Limb (tissue), 2 donors: Measurements from ENCODE around the gene VPS16.

Source experiments
- DNase-seq, 2 donors: peaks; one replicate each; pipeline ENCODE4 v3.0.0-alpha.2; 2016; ENCODE audit errors: extremely low spot score in 2 of 2

Gene VPS16

DNA sequence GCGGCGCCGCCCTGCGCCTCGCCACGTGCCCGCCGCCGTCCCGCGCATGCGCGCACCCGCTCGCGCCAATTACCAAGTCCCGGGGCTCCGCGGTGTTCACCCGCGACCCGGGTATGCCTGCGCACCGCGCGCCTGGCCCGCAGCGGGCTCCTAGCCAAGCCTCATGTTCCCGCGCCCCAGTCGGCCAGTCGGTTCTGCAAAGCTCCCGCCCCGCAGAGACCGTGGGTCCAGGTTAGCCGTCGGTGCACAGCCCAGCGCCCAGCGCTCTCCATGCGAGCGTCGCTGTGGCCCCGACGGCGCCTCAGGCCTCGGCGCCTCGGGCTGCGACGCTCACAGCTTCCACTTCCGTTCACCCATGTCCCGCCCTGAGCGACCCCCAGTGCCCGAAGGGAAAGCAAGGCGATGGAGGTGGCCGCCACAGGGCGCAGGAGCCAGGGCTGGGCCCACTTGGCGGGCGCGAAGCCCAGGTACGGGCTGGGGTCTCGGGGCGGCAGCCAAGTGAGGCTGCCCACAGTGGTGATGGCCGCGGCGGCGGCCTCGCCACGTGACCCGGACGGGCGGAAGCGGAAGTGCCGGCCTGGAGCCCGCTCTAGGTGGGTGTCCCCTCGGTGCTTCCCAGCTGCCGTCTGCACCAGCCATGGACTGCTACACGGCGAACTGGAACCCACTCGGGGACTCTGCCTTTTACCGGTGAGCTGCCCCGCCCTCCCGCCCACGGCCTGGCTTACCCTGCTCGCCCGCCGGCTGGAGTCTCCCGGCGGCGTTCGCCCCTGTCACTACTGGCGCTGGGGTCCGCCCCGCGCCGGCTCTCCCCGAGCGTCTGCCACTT, at the start of gene VPS16, which contains the start of gene PCED1A:
VPS16 (plus strand) TSS at position 608 of the 829 bp plus-strand sequence; CDS start at position 638, 30 bp downstream.
PCED1A (minus strand) TSS at position 518 of the 829 bp plus-strand sequence. CDS start 743 bp downstream, outside the sequence.
- peak; percentile 88 to 95 for DNase-seq

DNA sequence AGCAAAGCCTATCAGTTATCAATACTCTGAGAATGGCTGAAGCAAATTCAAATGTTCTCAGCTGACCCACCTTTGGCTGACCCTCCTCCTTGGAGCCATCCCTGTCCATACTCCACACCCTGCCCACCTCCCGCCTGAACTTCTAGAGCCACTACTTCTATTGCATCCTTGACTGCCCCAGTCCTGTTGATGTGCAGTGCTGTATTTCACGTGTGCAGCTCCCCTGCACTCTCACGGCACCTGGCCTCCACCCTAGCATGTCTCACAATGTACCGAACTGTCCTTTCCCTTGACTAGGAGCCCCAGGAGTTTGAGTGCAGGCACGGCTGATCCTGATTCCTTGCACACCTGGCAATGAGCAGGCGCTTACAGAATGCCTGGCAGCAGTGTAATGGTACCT, 47.1 kb upstream of the VPS16 start:
- DNase-seq, result no peak

DNA sequence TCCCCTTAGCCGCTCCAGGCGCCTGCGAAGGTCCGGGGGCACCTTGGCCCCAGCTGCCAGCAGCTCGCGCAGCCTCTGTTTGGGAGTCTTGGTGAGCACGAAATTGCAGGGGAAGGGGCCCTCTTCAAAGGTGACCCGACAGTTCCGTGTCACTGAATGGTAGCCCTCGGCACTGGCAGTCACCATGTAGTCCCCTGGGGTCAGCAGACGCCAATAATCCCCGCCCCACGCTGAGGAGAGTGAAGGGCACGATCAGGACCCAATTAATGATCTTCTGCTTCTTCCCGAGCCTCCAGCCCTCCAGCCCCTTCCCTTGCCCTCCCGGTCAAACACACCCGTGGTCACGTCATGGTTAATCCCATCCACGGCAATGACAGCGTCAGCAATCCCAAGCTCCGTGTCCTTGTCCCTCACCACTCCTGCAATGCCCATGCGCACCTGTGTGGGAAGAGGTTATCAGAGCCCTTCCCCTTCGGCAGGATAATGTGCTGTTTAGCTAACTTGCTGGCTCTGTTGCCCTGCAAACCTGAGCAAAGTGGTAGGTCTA, 46.3 kb upstream of the VPS16 start:
- no peak for DNase-seq

DNA sequence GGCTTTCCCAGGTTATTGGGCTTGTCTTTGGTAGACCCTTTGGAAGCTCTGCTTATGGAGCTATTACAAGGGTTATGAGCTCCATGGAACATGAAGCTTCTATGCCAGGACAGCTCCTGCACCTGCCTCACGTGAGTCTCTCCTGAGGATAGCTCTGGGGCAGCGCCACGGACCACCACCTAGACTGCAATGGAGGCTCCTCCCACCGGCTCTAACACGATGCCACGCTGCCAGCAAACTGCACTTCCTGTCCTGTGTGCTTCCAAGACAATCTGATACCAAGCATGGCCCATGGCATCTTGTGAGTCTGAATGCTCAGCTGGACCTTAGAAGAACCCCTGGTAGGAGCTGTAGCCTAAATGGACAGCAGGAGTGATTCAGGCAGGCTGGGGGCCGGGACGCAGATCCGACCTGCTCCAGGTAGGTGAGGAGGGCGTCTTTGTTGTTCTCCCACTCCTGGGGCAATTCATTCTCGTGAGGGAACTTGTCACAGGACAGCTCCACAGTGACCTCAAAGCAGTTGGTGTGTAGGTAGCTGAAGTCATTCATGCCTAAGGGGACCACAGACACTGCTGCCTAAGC, 45.6 kb upstream of the VPS16 start:
- DNase-seq, result no peak

DNA sequence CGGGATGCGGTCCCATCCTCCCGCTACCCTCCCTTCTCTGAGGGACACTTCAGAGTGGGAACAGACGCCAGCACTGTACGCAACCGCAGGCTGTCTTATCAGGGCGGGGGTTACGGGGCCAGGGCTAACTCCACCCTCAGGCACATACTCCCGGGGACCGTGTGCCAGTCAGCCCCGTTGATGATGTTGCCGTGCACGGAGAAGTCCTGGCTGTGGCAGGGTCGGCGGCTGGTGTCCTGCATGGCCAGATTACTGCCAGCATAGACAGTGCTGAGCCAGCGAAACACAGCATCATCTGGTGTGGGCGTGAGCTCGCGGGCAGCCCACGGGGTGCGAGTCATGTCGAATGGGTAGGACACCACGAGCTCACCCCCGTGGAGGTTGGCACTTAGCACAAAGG, 45.1 kb upstream of the VPS16 start:
- DNase-seq, result no peak

DNA sequence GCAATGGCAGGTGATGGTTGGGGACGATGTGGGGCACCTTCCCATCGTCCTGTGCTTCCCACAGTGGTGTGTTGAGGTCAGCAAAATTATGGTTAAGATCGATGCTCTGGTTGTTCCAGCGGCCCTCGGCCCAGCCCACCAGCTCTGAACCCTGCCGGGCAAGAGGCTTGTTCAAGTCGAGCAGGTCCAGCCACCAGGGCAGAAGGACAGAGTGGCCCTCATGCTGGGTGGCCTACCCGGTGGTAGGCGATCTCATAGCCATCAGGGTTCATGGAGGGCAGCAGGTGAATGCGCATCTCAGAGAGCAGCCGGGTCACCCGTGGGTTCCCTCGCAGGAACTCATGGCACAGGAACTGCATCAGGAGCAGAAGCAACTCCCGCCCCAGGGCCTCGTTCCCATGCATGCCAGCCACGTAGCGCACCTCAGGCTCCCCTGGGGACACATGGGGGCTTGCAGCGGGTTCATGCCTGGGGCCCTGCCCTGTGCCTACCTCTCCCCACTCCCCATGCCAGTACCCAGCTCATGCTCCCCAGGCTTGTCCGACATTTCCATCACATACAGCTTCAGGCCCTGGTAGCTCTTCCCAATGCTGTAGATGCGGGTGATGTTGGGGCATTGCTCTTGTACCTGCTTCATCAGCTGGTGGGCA, 44.4 kb upstream of the VPS16 start:
- no peak for DNase-seq

DNA sequence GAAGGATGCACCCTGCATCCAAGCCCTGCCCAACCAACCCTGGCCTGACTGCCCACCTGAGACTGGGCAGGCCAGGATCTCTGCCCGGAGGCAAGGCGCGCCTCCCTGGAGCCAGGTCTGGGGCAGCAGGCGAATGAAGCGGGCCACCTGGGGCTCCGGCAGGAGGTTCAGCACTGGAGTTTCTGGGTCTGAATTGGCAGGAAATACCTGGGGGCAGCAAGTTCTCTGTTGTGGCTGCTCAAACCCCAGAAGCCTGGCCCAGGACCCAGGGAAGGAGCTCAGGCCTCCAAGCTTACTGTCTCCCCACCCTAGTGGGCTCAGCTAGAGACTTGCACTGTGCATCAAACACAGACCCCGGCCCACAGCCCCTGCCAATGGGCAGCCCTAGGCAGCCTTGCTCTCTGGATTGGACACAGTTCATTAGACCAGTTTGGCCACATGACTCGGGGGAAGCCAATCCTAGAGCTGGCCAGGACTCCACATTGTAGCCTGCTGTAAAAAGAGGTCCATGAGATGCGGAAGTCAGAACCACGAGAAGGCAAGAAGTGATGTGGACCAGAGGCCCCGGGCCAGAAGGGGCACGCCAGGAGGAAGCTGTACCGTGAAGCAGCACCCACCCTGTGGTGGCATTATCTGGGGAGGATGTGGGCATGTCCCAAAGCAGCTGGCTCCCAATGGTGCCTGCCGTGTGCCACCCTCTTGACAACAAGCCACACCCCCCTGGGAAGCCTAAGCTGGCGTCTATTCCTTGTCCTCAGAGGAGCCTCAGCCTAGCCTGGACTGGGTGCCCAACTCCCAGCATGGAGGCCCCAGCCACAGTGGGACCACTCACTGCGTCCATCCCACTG, 43.2 kb upstream of the VPS16 start:
- no peak for DNase-seq

DNA sequence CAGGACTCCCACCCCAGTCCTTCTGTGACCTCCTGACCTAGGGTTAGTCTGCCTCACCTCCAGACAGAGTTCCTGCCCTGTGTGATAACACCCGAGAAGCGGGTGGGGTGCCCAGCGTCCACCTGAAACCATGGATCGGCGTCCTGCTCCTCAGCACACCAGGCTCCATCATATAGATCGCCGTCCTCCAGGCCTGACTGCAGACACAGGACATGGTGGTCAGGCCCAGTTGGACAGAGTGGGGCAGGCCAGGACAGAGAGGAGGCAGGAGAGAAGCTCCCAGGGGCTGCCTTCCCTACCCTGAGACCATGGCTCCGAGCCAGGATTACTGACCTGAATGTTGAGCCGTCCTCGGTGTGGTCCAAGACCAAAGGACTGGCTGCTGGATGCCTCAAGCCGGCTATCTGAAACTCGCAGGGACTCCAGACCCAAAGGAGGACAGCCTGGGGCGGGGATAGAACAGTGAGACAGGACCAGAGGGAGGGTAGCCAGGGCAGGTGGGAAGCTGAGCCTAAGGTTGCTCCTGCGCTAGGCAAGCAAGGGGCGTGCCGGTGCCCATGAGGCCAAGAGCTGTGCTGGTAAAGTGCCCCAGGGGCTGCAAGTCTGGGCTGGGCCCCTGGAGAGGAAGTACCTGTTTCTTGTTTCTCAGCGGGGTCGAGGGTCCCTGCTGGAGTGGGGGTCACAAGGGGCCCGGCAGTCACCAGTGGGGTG, 42.3 kb upstream of the VPS16 start:
- no peak for DNase-seq

DNA sequence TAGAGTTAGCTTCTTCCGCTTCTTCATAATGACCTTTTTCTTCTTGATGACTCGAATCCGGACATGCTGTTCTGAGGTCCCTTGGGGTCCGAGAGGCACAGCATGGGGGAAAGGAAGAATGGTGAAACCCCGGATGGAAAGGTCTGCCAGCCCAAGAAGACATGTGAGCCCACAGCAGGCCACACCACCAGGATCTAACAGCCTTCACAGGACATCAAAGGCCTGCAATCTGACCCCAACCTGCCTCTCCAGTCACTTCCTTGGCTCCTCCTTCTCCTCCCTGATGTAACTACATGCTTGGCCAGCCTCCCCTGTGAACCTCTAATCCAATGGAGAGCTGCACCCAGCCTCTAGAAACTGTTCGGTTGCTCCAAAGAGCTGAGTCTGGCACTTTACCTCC, 41.7 kb upstream of the VPS16 start:
- no peak for DNase-seq

DNA sequence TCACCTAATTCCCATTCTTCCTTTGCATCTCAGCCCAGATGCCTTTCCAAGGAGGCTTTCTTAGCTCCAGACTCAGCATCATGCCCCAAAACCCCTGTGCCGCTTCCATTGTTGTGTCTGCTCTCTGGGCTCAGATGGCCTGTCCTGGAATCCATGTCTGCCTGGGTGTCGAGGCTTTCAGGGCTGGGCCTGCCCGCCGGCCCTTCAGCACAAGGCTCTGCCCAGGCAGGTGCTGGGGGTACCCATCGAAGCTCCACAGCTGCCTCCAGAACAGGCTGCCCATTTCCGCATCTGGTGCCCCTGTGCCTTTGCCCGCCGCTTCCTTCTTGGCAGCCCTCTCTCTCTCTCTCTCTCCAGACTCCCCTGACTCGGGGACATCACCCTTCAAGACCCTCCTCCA, 41.3 kb upstream of the VPS16 start:
- no peak for DNase-seq

DNA sequence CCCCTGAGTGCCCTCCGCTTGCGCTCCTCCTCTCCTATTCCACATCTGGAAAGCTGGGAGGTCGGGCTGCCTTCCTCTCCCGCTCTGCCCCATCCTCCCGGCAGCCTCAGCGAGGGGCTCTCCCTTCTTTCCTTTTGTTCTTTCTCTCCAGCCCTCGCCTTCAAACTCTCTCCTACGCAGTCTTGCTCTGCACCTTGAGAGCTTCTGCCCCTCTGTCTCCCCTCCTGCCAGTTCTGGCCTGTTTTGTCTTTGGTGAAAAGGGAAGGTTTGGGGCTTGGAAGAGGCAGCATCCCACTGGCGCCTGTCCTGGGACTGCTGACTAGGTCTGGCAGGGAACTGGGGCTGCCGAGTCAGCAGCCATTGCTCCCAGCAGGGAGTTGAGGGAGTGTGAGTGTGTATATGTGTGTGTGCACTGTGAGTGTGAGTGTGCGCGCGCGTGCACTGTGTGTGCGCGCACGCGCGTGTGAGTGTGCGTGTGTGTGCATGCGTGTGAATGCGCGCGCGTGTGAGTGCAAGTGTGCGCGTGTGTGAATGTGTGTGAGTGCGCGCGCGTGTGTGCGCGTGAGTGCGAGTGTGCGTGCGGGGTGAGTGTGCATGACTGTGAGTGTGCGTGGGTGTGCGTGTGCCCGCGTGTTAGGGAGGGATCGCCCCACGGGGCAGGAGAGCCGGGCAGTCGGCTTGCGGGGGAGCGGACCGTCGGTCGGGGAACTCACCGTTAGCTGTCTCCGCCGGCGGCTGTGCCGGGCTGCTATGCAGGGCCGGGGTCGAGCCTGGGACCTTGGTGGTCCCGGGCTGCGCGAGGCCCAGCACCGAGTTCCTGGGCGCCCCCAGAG, 40.6 kb upstream of the VPS16 start:
- DNase-seq, result peak; percentile 21 to 66

DNA sequence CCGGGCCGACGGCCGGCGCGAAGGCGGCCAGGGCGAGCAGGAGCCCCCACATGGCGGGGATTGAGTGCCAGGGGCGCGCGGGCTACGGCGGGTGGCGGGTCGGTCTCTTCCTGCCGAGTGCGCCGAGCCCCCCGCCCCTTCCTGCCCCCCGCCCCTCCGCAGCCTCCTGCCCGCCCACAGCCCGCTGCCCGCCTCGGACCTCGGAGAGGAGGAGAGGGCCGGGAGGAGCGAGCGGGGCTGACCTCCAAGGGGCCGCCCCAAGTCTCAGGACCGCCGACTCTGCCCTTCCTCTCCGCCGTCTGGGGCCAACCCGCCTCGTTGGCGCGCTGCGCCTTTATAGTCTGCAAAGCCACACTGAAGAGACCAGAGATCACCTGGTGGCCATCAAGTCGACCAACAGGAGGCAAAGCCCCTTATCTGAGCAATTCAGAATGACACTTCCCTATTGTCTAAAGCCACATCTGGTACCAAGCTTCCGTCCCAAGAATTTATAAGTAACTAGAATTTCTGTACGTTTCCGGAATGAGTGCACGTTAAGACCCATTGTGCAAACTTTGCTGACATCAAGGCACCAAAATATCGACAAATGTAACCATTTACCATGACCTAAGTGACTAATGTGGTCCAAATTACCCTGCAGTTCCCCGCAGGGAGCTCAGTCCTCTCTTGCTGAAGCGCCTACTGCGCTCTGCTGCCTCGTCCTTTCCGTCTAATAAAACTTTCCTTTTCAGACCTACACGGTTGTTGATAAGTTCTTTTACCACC, 39.8 kb upstream of the VPS16 start, which contains the start of gene CPXM1:
CPXM1 (minus strand) TSS at position 107 of the 765 bp plus-strand sequence; CDS start at position 52, 55 bp downstream.
- peak; percentile 45 to 78 for DNase-seq

DNA sequence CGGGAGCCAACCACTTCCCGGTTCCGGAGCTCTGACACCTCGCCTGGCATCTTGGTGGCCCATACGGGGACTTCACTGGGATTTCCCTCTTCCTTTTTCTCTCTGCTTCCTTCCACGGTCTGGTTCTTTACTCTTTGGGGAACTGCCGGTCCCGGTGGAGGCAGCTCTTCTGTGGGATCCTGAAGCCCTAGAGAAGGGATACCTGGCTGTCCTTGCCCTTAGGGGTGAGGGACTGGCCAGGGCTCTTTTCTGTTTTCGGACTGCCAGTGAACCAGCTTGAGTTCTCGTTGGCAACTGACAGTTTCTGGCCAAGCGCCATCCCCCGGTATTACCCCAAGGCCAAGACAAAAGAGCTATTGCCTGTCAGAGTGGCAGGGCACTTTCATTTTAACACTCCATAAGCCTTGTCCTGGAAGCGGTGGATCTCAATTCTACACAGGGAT, 39.2 kb upstream of the VPS16 start:
- DNase-seq, result no peak

DNA sequence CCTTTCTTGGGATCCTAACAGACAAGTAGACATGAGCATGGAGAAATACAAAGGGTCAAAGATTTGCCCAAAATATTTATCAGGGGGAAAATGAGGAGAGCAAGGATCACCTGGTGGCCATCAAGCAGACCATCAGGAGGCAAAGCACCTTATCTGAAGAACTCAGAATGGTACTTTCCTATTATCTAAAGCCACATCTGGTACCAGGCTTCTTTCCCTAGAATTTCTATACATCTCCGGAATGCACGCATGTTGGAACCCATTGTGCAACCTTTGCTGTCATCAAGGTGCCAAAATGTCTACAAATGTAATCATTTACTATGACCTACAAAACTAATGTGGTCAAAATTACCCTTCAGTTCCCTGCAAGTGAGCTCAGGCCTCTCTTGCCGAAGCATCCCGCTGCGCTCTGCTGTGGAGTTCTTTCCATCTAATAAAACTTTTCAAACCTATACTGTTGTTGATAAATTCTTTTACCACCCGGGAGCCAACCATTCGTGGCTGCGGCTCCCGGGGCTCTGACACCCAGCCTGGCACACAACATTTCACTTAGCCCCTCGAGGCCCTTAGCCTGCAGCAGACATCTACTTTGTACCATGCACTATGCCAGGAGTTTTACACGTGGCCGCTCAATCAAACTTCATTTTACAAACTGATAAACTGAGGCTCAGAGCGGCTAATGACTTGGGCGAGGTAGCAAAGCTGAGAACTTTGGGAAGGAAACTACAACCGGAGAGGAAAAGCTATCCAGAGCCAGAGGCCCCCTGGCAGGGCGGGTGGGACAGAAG, 36.3 kb upstream of the VPS16 start:
- no peak for DNase-seq

DNA sequence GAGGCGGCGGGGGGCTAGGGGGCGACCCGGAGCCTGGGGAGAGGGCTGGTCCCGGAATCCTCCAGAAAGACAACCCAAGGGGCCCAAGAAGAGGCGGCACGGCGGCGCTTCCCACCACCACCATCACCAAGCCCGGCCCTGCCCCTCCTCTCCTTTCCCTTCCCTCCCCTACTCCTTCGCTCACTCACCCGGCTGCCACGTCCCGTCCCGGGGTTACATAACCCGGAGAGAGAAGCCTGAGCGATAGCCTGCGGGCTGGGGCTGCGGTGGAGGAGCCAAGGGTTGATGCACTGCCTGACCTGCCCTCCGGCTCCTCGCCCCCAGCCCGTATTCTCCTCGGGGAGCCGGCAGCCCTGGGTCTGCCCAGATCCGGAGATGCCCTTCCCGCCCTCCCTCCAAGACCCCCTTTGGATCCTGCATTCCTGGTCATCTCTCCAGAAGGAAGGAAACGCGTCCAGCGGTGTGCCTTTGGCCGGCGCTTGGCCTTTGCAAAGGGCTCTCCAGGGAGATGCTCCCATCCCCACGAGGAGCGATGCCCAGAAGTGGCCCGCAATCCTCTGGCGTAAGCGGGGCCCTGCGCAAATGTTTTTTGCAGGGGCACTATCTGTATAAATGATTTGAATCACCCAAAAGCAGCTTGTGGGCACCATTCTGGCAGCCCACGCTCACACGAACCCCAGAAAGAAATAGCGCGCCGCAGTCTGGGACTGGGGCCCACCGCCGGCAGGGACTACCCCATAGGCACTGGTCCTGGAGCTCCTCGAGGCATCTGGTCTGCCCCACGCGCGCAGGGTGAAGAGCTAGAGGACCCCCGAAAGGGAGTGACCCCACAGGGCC, 35.5 kb upstream of the VPS16 start:
- DNase-seq, result no peak

DNA sequence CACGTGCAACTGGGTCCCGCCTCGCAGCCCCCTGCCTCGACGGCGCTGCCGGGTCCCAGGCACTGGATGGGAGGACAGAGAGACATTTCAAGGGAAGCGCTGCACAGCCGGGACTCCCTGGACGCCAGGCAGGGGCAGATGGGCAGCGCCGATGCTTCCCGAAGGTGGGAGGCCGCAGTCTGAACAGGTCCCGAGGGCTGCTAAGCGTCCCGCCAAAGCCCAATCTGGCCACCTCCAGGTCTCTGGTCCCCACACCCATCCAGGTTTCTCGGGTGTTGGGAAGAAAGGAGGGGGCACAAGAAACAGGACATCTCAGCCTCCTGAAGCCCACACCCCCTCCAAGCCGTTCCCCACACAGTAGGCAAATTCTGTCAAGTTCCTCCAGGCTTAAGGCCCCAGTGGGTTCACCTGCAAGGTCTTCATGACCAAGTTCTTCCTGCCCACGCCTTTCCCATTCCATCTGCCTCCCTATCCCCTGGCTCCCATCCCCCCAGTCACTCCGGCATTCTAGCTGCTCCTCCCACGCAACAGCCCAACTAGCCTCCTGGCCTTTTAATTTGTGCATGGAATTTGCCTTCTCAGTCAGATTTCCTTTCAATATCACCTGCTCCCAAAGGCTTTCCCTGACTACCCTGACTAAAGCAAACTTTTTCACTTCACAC, 34.7 kb upstream of the VPS16 start:
- no peak for DNase-seq

DNA sequence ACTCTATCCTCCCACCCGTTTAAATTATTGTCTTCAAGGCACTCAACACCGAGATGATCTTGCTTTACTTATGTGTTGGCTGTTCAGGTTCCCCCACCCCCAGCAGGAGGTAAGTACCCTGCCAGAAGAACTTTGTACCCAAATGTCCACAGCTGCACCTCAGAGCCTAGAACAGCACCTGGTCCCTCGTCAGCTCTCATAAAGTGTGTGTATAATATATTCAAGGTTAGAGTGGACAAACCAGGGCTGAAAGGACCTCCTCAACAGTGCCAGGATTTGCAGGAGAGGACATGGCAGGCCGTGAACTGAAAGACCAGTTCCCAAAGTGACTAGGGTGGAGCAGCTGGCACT, 34.2 kb upstream of the VPS16 start:
- DNase-seq, result no peak
